HEK293 (cell line): ENCODE results near the gene ABCG1.
"Not testable (repeated sequence)": the region's sequence is repeated elsewhere in the genome, so short reads cannot be mapped to it uniquely, and the experiment has no call there.

Experiments
- CTCF ChIA-PET: fragments of 350-600 bp; formaldehyde crosslinking; extraction: SDS; loops from one replicate; lab custom pipeline; 2021; ENCODE audit warnings: antibody characterized with exemption; lab: Yijun Ruan, JAX
- POLR2A ChIA-PET: fragments of 300-600 bp; formaldehyde crosslinking; extraction: SDS; loops from one replicate; lab custom pipeline; 2020; ENCODE audit warnings: antibody characterized with exemption, inconsistent platforms; lab: Yijun Ruan, JAX
- H3K27ac ChIP-seq: fragments of 200-500 bp; sonication (Bioruptor generic); 2 replicates; pipeline ENCODE4 v1.5.1; 2014; ENCODE audit warnings: low read depth, low read length, control low read depth, inconsistent platforms; ENCODE audit errors: extremely low read depth
- H3K36me3 ChIP-seq, 2 experiments: fragments of 200-500 bp in 1 of 2; sonication (Bioruptor generic) in 1 of 2; 1 replicate in 1 of 2; 2 replicates in 1 of 2; pipeline ENCODE4 v1.5.1; 2014 to 2017; ENCODE audit warnings: inconsistent platforms in 2 of 2, low read length in 2 of 2; ENCODE audit not compliant: control insufficient read depth in 2 of 2, insufficient read depth in 1 of 2
- H3K4me1 ChIP-seq: fragments of 200-500 bp; sonication (Bioruptor generic); 2 replicates; pipeline ENCODE4 v1.5.1; 2014; ENCODE audit warnings: mild to moderate bottlenecking, low read length, inconsistent platforms; ENCODE audit not compliant: control insufficient read depth, insufficient read depth
- H3K4me3 ChIP-seq: 2 replicates; pipeline ENCODE4 v1.5.1; 2011; ENCODE audit warnings: low read depth, mild to moderate bottlenecking, control low read depth, low read length, moderate library complexity
- H3K9me3 ChIP-seq: fragments of 200-500 bp; sonication (Bioruptor generic); 2 replicates; pipeline ENCODE4 v1.5.1; 2014; ENCODE audit warnings: low read depth, low read length, inconsistent platforms; ENCODE audit not compliant: control insufficient read depth, insufficient read depth
- CTCF ChIP-seq: fragments of 450-650 bp; formaldehyde crosslinking; IDR thresholded peaks from 2 replicates; pipeline ENCODE4 v1.5.1; 2016; ENCODE audit warnings: missing biosample characterization, missing genetic modification characterization
- FEZF1 ChIP-seq: fragments of 450-650 bp; formaldehyde crosslinking; IDR thresholded peaks from 2 replicates; pipeline ENCODE4 v1.5.1; 2016; ENCODE audit warnings: missing biosample characterization, missing genetic modification characterization
- IKZF3 ChIP-seq: fragments of 450-650 bp; IDR thresholded peaks from 2 replicates; pipeline ENCODE4 v1.5.0; 2018; ENCODE audit warnings: missing biosample characterization, mild to moderate bottlenecking, missing genetic modification characterization, moderate library complexity
- PRDM1 ChIP-seq: fragments of 450-650 bp; formaldehyde crosslinking; IDR thresholded peaks from 2 replicates; pipeline ENCODE4; 2016; ENCODE audit warnings: missing biosample characterization, missing genetic modification characterization
- REPIN1 ChIP-seq: fragments of 450-650 bp; formaldehyde crosslinking; IDR thresholded peaks from 2 replicates; pipeline ENCODE4 v1.5.1; 2017; ENCODE audit warnings: missing biosample characterization, missing genetic modification characterization, low read depth
- SP2 ChIP-seq: fragments of 450-650 bp; formaldehyde crosslinking; IDR thresholded peaks from 2 replicates; pipeline ENCODE4 v1.5.1; 2016; ENCODE audit warnings: missing biosample characterization, missing genetic modification characterization
- ZNF146 ChIP-seq: fragments of 450-650 bp; formaldehyde crosslinking; IDR thresholded peaks from 2 replicates; pipeline ENCODE4 v1.5.1; 2016; ENCODE audit warnings: missing biosample characterization, missing genetic modification characterization
- ZNF2 ChIP-seq: fragments of 450-650 bp; formaldehyde crosslinking; IDR thresholded peaks from 2 replicates; pipeline ENCODE4 v1.5.1; 2016; ENCODE audit warnings: missing biosample characterization, missing genetic modification characterization
- ZNF211 ChIP-seq: fragments of 450-650 bp; formaldehyde crosslinking; IDR thresholded peaks from 2 replicates; pipeline ENCODE4 v1.5.1; 2016; ENCODE audit warnings: low read depth, missing biosample characterization, missing genetic modification characterization
- ZNF214 ChIP-seq: fragments of 450-650 bp; formaldehyde crosslinking; IDR thresholded peaks from 2 replicates; pipeline ENCODE4 v1.5.1; 2017; ENCODE audit warnings: missing biosample characterization, mild to moderate bottlenecking, missing genetic modification characterization, borderline replicate concordance
- ZNF23 ChIP-seq: fragments of 450-650 bp; formaldehyde crosslinking; IDR thresholded peaks from 2 replicates; pipeline ENCODE4 v1.5.1; 2016; ENCODE audit warnings: missing biosample characterization, missing genetic modification characterization, borderline replicate concordance
- ZNF311 ChIP-seq: fragments of 450-650 bp; formaldehyde crosslinking; IDR thresholded peaks from 2 replicates; pipeline ENCODE4 v1.5.1; 2017; ENCODE audit warnings: missing biosample characterization, missing genetic modification characterization, borderline replicate concordance
- ZNF394 ChIP-seq: fragments of 450-650 bp; formaldehyde crosslinking; IDR thresholded peaks from 2 replicates; pipeline ENCODE4 v1.5.1; 2016; ENCODE audit warnings: missing biosample characterization, missing genetic modification characterization, mild to moderate bottlenecking, moderate library complexity, borderline replicate concordance
- ZNF473 ChIP-seq: fragments of 450-650 bp; formaldehyde crosslinking; IDR thresholded peaks from 2 replicates; pipeline ENCODE4 v1.5.1; 2017; ENCODE audit warnings: missing biosample characterization, missing genetic modification characterization
- ZNF513 ChIP-seq: fragments of 450-650 bp; IDR thresholded peaks from 2 replicates; pipeline ENCODE4 v1.5.1; 2018; ENCODE audit warnings: missing biosample characterization, missing genetic modification characterization
- ZNF560 ChIP-seq: fragments of 450-650 bp; formaldehyde crosslinking; IDR thresholded peaks from 2 replicates; pipeline ENCODE4 v1.5.1; 2017; ENCODE audit warnings: missing biosample characterization, missing genetic modification characterization, borderline replicate concordance
- ZNF621 ChIP-seq: fragments of 450-650 bp; formaldehyde crosslinking; IDR thresholded peaks from 2 replicates; pipeline ENCODE4 v1.5.1; 2017; ENCODE audit warnings: missing biosample characterization, missing genetic modification characterization
- TF ChIP-seq, protein P1 (sequence below): fragments of 450-650 bp; formaldehyde crosslinking; IDR thresholded peaks from 2 replicates; pipeline ENCODE4 v1.5.1; 2016; ENCODE audit warnings: missing biosample characterization, missing genetic modification characterization

The ABCG1 gene

GRCh38 chr21:42179316-42179715, 39.6 kb upstream of the ABCG1 start:
- Histone ChIP-seq H3K4me1 (no peaks in the 10 kb centered on the region), H3K36me3 (no peaks in the 10 kb centered on the region; a peak in 1 of 3 replicates), H3K4me3 (no peak overlapping the region), H3K9me3 (no peaks in the 10 kb centered on the region), H3K27ac (no peak overlapping the region)
- TF ChIP-seq CTCF (tag by site-specific recombination), result no peak
- no peak for TF ChIP-seq IKZF3 (tag by site-specific recombination)
- CTCF ChIA-PET, result no interaction called here
- POLR2A ChIA-PET, result no interaction called here

- POLR2A ChIA-PET, H3K4me3 ChIP-seq, H3K9me3 ChIP-seq, H3K4me1 ChIP-seq, CTCF ChIA-PET, H3K36me3 ChIP-seq, H3K27ac ChIP-seq: not testable (repeated sequence)
- TF ChIP-seq ZNF146, result peak; percentile 93
These were observed 38.9 kb upstream of the ABCG1 start for GRCh38 chr21:42180001-42180400.

DNA sequence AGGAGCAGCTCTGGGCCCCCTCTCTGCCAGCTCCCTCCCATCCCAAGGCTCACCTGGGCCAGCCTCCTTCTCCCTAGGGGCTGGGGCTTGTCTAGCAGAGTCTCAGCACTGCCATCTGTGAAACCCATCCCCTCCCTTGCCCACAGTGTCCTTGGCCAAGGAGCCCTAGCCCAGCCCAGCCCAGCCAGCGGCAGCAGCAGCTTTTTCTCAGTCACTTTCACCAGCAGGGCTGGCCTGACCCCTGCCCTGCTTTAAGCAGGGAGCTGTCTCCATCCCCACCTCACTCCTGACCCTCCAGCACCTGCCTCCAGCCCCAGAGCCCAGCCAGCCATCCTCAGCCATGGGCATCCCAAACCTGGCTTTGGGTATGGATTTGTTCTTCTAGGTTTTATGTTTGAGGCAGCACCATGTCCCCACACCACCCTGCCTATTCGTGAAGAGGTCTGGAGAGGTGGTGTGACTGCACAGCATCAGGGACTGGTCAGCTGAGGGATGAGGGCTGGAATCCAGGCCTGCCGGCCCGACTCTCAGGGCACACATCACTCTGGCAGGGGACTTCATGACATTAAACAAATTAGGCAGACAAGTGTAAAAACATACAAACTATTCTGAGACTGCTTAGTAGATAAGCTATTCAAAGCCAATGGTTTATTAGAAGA, 36.1 kb upstream of the ABCG1 start:
- ChIA-PET CTCF (interaction anchor here (0.6 to 2.2 kb wide), 3 partner anchors 37 to 529 kb away, joined by 4 to 10 read pairs (median 4); no protein-coding TSS in a partner anchor), POLR2A (no interaction called here)
- no peaks in the 10 kb centered on the region for H3K9me3 ChIP-seq
- no peak for TF ChIP-seq ZNF311 (tag by site-specific recombination)
- no peaks in the 10 kb centered on the region for H3K4me1 ChIP-seq
- H3K36me3 ChIP-seq, result no peaks in the 10 kb centered on the region; a peak in 1 of 3 replicates
- H3K4me3 ChIP-seq, result no peak overlapping the region
- no peak overlapping the region for H3K27ac ChIP-seq

GRCh38 chr21:42183374-42184266, 35.3 kb upstream of the ABCG1 start:
- Histone ChIP-seq H3K9me3 (no peaks in the 10 kb centered on the region), H3K36me3 (no peaks in the 10 kb centered on the region; a peak in 1 of 3 replicates), H3K27ac (no peak overlapping the region), H3K4me1 (no peaks in the 10 kb centered on the region), H3K4me3 (no peak overlapping the region)
- ChIA-PET POLR2A (no interaction called here), CTCF (no interaction called here)
- TF ChIP-seq ZNF621 (tag by site-specific recombination), result peak; percentile 69; the same call in 1 of the 2 replicates
- no peak for TF ChIP-seq REPIN1 (tag by site-specific recombination)
- TF ChIP-seq ZNF2 (tag by site-specific recombination), result no peak
- TF ChIP-seq ZNF23 (tag by site-specific recombination), result no peak
- TF ChIP-seq ZNF473 (tag by site-specific recombination), result no peak
- no peak for TF ChIP-seq SP2
- TF ChIP-seq FEZF1 (tag by site-specific recombination), result no peak
- TF ChIP-seq ZNF513 (tag by site-specific recombination), result no peak
- TF ChIP-seq ZNF211 (tag by site-specific recombination), result peak; percentile 87
- TF ChIP-seq ZNF394 (tag by site-specific recombination), result no peak
- no peak for TF ChIP-seq PRDM1 (tag by site-specific recombination)
- no peak for TF ChIP-seq ZNF560 (tag by site-specific recombination)
- no peak for TF ChIP-seq ZNF214
- TF ChIP-seq, protein P1, sequence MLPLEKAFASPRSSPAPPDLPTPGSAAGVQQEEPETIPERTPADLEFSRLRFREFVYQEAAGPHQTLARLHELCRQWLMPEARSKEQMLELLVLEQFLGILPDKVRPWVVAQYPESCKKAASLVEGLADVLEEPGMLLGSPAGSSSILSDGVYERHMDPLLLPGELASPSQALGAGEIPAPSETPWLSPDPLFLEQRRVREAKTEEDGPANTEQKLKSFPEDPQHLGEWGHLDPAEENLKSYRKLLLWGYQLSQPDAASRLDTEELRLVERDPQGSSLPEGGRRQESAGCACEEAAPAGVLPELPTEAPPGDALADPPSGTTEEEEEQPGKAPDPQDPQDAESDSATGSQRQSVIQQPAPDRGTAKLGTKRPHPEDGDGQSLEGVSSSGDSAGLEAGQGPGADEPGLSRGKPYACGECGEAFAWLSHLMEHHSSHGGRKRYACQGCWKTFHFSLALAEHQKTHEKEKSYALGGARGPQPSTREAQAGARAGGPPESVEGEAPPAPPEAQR (tag by site-specific recombination), result no peak
